Common myeloid progenitor, CD34-positive (primary cell): ENCODE results near the gene RPS19BP1.
A peak's percentile ranks its signal among the peaks of the same experiment; 100 is the strongest.

Experiments used
- CTCF ChIA-PET: fragments of 350-600 bp; sonication (Branson Sonifier 250); formaldehyde crosslinking; loops from one replicate; lab custom pipeline; 2021; ENCODE audit warnings: antibody characterized with exemption; lab: Charles Lee
- POLR2A ChIA-PET: fragments of 350-600 bp; sonication (Branson Sonifier 250); formaldehyde crosslinking; loops from one replicate; lab custom pipeline; 2021; ENCODE audit warnings: antibody characterized with exemption; lab: Charles Lee
- DNase-seq, 3 donors: peaks; one replicate each; pipeline versions ENCODE4 v3.0.0 to v3.0.0-alpha.2; 2013
- H3K27ac ChIP-seq, 2 experiments: 1 replicate in 1 of 2; 2 replicates in 1 of 2; pipeline ENCODE4 v1.7.0; 2013; ENCODE audit warnings: inconsistent platforms in 2 of 2, low read length in 2 of 2, mild to moderate bottlenecking in 2 of 2, low read depth in 1 of 2, moderate library complexity in 1 of 2; ENCODE audit not compliant: severe bottlenecking in 2 of 2, insufficient read depth in 1 of 2, poor library complexity in 1 of 2
- H3K27me3 ChIP-seq, 5 experiments: replicated peaks in 2 of 5; 1 replicate in 3 of 5; 2 replicates in 2 of 5; pipeline versions ENCODE4 v1.6.1 to v1.7.0; 2013; ENCODE audit warnings: low read length in 4 of 5, mild to moderate bottlenecking in 2 of 5, moderate library complexity in 2 of 5, inconsistent platforms in 1 of 5; ENCODE audit not compliant: insufficient read depth in 5 of 5, control insufficient read depth in 4 of 5
- H3K36me3 ChIP-seq, 4 experiments: 1 replicate in 2 of 4; 2 replicates in 2 of 4; pipeline versions ENCODE4 v1.6.1 to v1.7.0; 2013; ENCODE audit warnings: low read length in 3 of 4, control low read depth in 1 of 4, mild to moderate bottlenecking in 1 of 4; ENCODE audit not compliant: control insufficient read depth in 4 of 4, insufficient read depth in 4 of 4
- H3K4me1 ChIP-seq, 4 experiments: 1 replicate in 3 of 4; 2 replicates in 1 of 4; pipeline versions ENCODE4 v1.6.1 to v1.7.1; 2013; ENCODE audit warnings: low read length in 3 of 4, mild to moderate bottlenecking in 3 of 4, control low read depth in 1 of 4, inconsistent platforms in 1 of 4, moderate library complexity in 1 of 4; ENCODE audit not compliant: control insufficient read depth in 4 of 4, insufficient read depth in 4 of 4; ENCODE audit errors: control extremely low read depth in 1 of 4
- H3K4me3 ChIP-seq, 7 experiments: 1 replicate in 4 of 7; 2 replicates in 3 of 7; pipeline versions ENCODE4 v1.5.1 to v1.7.0; 2013; ENCODE audit warnings: mild to moderate bottlenecking in 7 of 7, low read length in 6 of 7, moderate library complexity in 6 of 7, inconsistent platforms in 2 of 7, low read depth in 2 of 7, control low read depth in 1 of 7; ENCODE audit not compliant: insufficient read depth in 4 of 7, control insufficient read depth in 1 of 7; ENCODE audit errors: extremely low read depth in 1 of 7
- H3K9me3 ChIP-seq, 5 experiments: 1 replicate in 4 of 5; 2 replicates in 1 of 5; pipeline versions ENCODE4 v1.6.1 to v1.7.1; 2013; ENCODE audit warnings: low read length in 4 of 5, mild to moderate bottlenecking in 2 of 5, inconsistent platforms in 1 of 5, low read depth in 1 of 5, moderate library complexity in 1 of 5; ENCODE audit not compliant: control insufficient read depth in 4 of 5, insufficient read depth in 2 of 5; ENCODE audit errors: control extremely low read depth in 1 of 5
- WGBS: methylation state at CpG from one replicate; pipeline ENCODE4 v1.1.5; 2013; ENCODE audit not compliant: insufficient coverage; 5-methylcytosine and 5-hydroxymethylcytosine counted together

Gene RPS19BP1

DNA sequence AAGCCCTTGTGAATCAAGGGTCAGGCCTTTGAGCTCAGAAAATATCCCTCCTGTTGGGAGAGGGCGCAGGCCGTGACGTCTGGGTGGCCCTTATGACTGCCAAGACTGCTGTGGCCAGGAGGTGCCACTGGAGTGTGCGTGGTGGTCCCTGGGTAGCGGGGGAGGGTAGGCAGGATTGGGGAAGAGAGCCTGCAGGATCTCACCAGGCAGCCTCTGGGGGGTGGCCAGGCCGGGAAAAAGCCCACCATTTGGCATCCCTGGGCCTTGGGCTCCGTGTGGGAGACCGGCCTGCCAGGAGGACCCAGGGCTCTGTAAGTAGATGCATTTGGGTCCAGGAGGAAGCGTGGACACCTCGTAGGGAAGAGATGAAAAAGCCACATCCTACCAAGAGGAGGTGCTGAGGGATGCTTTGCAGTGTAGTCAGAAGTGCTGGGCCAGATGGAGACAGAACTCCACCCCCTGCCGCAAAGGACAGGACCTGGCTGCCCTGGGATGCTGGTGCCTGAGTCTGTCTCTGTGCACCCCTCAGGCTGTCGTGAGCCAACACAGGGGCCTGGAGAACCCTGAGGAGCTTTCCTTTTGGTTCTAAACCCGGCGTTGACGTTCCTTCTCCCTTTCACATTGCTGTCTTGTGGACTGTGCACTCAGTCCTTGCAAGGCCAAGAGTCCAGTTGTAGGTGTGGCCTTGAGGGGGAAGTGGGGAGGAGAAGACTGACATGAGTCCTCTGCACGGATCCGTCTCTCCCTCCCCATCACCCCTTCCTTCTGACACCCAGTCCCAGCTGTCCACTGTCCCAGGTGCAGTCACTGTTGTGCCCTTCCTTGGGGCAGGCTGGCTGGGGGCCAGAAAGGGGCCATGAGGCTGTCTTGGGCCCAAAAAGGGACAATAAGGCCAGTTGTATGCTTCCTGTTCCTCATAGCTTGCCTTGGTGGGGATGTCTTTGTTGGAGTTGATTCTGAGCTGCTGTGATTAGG is 43.2 kb downstream of the RPS19BP1 start:
- peaks cover 0 to 37% (median 0%) of the 10 kb centered on the region in 4 experiments for H3K36me3 ChIP-seq
- no peaks in the 10 kb centered on the region for H3K9me3 ChIP-seq
- H3K27ac ChIP-seq: no peak overlapping the region
- ChIA-PET CTCF (interaction anchor here (0.9 to 13.7 kb wide), 12 partner anchors 9 to 550 kb away, joined by 3 to 254 read pairs (median 4); partner anchors contain the start of gene RPS19BP1), POLR2A (interaction anchor here (0.5 to 1.0 kb wide), 5 partner anchors 7 to 40 kb away, joined by 3 to 4 read pairs (median 3); partner anchors contain the start of genes ATF4 and MIEF1)
- H3K4me1 ChIP-seq: peaks cover 0 to 18% (median 6%) of the 10 kb centered on the region in 4 experiments
- peak overlapping the region in 4 of 7 experiments; percentile 3 to 29 (median 24) for H3K4me3 ChIP-seq
- H3K27me3 ChIP-seq: no peaks in the 10 kb centered on the region
- 94% methylated on average over 11 of the region's 17 CpGs for WGBS
- no peak for DNase-seq

DNA sequence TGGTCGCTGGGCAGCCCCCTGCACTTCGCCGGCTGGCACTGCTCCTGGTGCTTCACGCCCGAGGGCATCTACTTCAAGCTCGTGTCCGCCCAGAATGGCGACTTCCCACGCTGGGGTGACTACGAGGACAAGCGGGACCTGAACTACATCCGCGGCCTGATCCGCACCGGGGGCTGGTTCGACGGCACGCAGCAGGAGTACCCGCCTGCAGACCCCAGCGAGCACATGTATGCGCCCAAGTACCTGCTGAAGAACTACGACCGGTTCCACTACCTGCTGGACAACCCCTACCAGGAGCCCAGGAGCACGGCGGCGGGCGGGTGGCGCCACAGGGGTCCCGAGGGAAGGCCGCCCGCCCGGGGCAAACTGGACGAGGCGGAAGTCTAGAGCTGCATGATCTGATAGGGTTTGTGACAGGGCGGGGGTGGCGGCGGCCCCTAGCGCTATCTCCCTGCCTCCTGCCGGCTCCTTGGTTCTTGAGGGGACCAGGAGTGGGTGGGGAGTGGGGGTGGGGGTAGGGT is 43.9 kb downstream of the RPS19BP1 start:
- no peaks in the 10 kb centered on the region for H3K27me3 ChIP-seq
- POLR2A ChIA-PET: interaction anchor here (0.5 kb wide), 1 partner anchor 8 kb away, joined by 3 read pairs; no protein-coding TSS in a partner anchor
- DNase-seq: no peak
- WGBS: 96% methylated on average over 34 of the region's 39 CpGs
- H3K27ac ChIP-seq: no peak overlapping the region
- CTCF ChIA-PET: interaction anchor here (1.0 to 13.7 kb wide), 2 partner anchors 29 to 39 kb away, joined by 3 to 243 read pairs; partner anchors contain the start of gene RPS19BP1
- peaks cover 0 to 16% (median 6%) of the 10 kb centered on the region in 4 experiments for H3K4me1 ChIP-seq
- H3K36me3 ChIP-seq: peaks cover 0 to 37% (median 0%) of the 10 kb centered on the region in 4 experiments
- no peak overlapping the region for H3K4me3 ChIP-seq
- H3K9me3 ChIP-seq: no peaks in the 10 kb centered on the region

DNA sequence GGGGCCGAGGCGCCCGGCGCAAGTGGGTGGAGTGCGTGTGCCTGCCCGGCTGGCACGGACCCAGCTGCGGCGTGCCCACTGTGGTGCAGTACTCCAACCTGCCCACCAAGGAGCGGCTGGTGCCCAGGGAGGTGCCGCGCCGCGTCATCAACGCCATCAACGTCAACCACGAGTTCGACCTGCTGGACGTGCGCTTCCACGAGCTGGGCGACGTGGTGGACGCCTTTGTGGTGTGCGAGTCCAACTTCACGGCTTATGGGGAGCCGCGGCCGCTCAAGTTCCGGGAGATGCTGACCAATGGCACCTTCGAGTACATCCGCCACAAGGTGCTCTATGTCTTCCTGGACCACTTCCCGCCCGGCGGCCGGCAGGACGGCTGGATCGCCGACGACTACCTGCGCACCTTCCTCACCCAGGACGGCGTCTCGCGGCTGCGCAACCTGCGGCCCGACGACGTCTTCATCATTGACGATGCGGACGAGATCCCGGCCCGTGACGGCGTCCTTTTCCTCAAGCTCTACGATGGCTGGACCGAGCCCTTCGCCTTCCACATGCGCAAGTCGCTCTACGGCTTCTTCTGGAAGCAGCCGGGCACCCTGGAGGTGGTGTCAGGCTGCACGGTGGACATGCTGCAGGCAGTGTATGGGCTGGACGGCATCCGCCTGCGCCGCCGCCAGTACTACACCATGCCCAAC is 44.6 kb downstream of the RPS19BP1 start:
- 96% methylated on average over 67 of the region's 70 CpGs for WGBS
- POLR2A ChIA-PET: no interaction called here

DNA sequence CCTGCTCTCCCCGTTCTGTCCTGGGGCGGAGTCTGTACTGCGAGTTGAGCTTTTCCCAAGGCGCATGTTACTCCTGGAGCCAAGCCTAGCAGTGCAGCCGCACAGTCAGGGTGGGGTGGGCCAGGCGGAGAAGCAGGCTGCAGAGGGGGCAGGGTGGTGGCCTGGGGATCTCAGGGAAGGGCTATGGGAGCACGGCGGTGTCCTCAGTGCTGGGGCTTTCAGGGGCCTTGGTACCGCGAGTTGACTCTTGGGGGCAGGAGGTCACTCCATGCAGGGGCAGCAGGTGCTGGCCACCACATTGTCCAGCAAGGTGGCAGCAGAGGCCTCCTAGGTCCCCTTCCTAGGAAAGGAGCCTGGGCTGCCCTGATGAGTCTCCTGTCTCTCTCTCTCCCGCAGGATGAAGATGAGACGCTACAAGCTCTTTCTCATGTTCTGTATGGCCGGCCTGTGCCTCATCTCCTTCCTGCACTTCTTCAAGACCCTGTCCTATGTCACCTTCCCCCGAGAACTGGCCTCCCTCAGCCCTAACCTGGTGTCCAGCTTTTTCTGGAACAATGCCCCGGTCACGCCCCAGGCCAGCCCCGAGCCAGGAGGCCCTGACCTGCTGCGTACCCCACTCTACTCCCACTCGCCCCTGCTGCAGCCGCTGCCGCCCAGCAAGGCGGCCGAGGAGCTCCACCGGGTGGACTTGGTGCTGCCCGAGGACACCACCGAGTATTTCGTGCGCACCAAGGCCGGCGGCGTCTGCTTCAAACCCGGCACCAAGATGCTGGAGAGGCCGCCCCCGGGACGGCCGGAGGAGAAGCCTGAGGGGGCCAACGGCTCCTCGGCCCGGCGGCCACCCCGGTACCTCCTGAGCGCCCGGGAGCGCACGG is 45.4 kb downstream of the RPS19BP1 start:
- Histone ChIP-seq H3K27me3 (no peaks in the 10 kb centered on the region), H3K27ac (no peak overlapping the region), H3K4me3 (no peak overlapping the region), H3K4me1 (peaks cover 0 to 16% (median 6%) of the 10 kb centered on the region in 4 experiments), H3K36me3 (peaks cover 0 to 38% (median 0%) of the 10 kb centered on the region in 4 experiments), H3K9me3 (no peaks in the 10 kb centered on the region)
- ChIA-PET CTCF (interaction anchor here (1.5 to 13.7 kb wide), 3 partner anchors 9 to 41 kb away, joined by 5 to 243 read pairs (median 7); partner anchors contain the start of gene RPS19BP1), POLR2A (no interaction called here)
- DNase-seq: no peak
- WGBS: 97% methylated on average over 41 of the region's 45 CpGs

More for the DNA sequence above, 44.6 kb downstream of the RPS19BP1 start:
- Histone ChIP-seq H3K4me1 (peaks cover 0 to 16% (median 6%) of the 10 kb centered on the region in 4 experiments), H3K9me3 (no peaks in the 10 kb centered on the region), H3K27ac (no peak overlapping the region), H3K4me3 (no peak overlapping the region), H3K36me3 (peaks cover 0 to 37% (median 0%) of the 10 kb centered on the region in 4 experiments), H3K27me3 (no peaks in the 10 kb centered on the region)
- no peak for DNase-seq
- CTCF ChIA-PET: interaction anchor here (1.0 to 13.7 kb wide), 4 partner anchors 8 to 40 kb away, joined by 3 to 243 read pairs (median 6); partner anchors contain the start of gene RPS19BP1

DNA sequence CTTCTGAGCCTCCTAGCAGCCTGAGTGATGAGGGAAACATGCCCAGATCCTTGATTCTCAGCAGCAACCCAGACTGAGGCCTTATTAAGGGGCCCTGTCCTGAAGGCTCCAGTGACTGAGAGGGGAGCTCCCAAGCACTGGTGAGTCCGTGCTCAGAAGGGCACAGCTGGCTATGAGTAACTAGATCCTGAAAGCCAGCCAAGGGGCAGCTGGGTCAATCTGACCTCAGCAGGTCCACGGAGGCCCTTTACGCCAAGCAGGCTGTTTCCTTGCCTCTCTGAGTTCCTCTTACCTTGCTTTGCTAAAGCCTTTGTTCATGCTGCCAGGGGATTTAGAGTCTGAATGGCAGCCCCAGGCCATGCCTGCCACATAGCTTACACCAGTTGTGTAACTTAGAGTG is 49.8 kb downstream of the RPS19BP1 start:
- peaks cover 0 to 38% (median 0%) of the 10 kb centered on the region in 4 experiments for H3K36me3 ChIP-seq
- ChIA-PET CTCF (interaction anchor here (0.7 to 2.2 kb wide), 6 partner anchors 9 to 166 kb away, joined by 3 to 8 read pairs (median 4); no protein-coding TSS in a partner anchor), POLR2A (interaction anchor here (0.7 to 0.9 kb wide), 2 partner anchors 19 to 132 kb away, joined by 3 read pairs; no protein-coding TSS in a partner anchor)
- H3K4me3 ChIP-seq: no peak overlapping the region
- H3K9me3 ChIP-seq: no peaks in the 10 kb centered on the region
- DNase-seq: no peak
- WGBS: 81% methylated on average over 3 of the region's 3 CpGs
- H3K27me3 ChIP-seq: no peaks in the 10 kb centered on the region
- H3K27ac ChIP-seq: no peak overlapping the region
- no peaks in the 10 kb centered on the region for H3K4me1 ChIP-seq

DNA sequence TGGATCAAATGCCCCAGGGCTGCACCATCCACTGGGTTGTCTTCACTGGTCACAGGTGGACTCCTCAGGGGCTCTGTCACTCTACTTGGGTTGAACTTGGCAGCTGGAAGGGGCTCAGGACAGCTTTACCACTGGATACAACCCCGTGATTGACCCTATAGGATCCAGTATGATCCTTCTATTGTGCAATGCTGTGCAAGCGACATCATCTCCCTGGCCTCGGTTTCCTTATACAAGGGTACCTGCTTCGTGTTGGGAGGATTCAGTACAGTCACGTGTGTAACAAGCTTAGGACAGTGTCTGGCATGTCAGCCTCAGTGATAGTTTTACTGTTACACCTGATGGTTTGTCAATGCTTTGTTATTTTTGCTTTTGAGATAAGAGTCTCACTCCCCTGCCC is 51.0 kb downstream of the RPS19BP1 start:
- ChIA-PET CTCF (interaction anchor here (1.1 to 2.2 kb wide), 4 partner anchors 13 to 77 kb away, joined by 3 to 8 read pairs (median 4); no protein-coding TSS in a partner anchor), POLR2A (interaction anchor here (0.8 to 0.9 kb wide), 2 partner anchors 18 to 24 kb away, joined by 3 read pairs; no protein-coding TSS in a partner anchor)
- H3K4me1 ChIP-seq: no peaks in the 10 kb centered on the region
- H3K27me3 ChIP-seq: no peaks in the 10 kb centered on the region
- no peak overlapping the region for H3K4me3 ChIP-seq
- no peak overlapping the region for H3K27ac ChIP-seq
- 96% methylated on average over 5 of the region's 5 CpGs for WGBS
- H3K36me3 ChIP-seq: peaks cover 0 to 44% (median 0%) of the 10 kb centered on the region in 4 experiments
- no peak for DNase-seq
- H3K9me3 ChIP-seq: no peaks in the 10 kb centered on the region
